PC-9 (cell line): ENCODE results near the gene CDKN1C.

Experiments used
- EZH2 ChIP-seq: fragments of 200-600 bp; sonication (generic); IDR thresholded peaks from 2 replicates; pipeline ENCODE4 v1.8.0; 2017; ENCODE audit warnings: antibody characterized with exemption, low read depth
- TF ChIP-seq, protein P1 (sequence below): fragments of 200-600 bp; sonication (generic); conservative IDR thresholded peaks from 2 replicates; pipeline ENCODE4 v1.6.1; 2017; ENCODE audit warnings: mixed run types, antibody characterized with exemption, mild to moderate bottlenecking, moderate library complexity

DNA sequence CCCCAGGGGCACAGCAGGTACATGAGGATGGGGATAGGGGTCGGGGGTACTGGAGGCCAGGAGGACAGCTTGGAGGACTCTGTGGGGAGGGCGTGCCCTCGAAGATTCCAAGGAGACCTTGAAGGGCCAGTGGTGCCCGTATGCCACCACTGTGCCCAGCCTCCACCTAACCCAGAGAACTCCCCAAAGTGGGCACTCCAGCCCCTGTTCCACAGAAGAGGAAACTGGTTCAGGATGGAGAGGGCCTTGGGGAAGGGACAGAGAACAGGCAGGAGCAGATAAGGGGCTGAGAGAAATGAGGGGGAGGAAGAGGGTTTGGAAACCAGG, 45.8 kb upstream of the CDKN1C start:
- TF ChIP-seq, protein P1, sequence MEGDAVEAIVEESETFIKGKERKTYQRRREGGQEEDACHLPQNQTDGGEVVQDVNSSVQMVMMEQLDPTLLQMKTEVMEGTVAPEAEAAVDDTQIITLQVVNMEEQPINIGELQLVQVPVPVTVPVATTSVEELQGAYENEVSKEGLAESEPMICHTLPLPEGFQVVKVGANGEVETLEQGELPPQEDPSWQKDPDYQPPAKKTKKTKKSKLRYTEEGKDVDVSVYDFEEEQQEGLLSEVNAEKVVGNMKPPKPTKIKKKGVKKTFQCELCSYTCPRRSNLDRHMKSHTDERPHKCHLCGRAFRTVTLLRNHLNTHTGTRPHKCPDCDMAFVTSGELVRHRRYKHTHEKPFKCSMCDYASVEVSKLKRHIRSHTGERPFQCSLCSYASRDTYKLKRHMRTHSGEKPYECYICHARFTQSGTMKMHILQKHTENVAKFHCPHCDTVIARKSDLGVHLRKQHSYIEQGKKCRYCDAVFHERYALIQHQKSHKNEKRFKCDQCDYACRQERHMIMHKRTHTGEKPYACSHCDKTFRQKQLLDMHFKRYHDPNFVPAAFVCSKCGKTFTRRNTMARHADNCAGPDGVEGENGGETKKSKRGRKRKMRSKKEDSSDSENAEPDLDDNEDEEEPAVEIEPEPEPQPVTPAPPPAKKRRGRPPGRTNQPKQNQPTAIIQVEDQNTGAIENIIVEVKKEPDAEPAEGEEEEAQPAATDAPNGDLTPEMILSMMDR: no peak
- no peak for TF ChIP-seq EZH2
